GM23338 (cell line): ENCODE results near the gene FAM149B1. TPM values are rescaled to one million over a fixed set of nuclear protein-coding genes. Genes with fewer than 3 reads are reported as not detected.
"Not testable (repeated sequence)": the region's sequence is repeated elsewhere in the genome, so short reads cannot be mapped to it uniquely, and the experiment has no call there.

Source experiments
- ATAC-seq: fragments of 200-7000 bp; cut with Tn5 transposase; 3 replicates; pipeline ENCODE4 v1.9.1; 2020
- DNase-seq: peaks from one replicate; pipeline ENCODE4 v3.0.0-alpha.2; 2015; ENCODE audit warnings: low spot score
- H2AFZ ChIP-seq: fragments of 200-600 bp; sonication (generic); 2 replicates; pipeline ENCODE4 v1.8.0; 2016; ENCODE audit warnings: antibody characterized with exemption, mild to moderate bottlenecking, moderate library complexity
- H3F3A ChIP-seq: fragments of 200-600 bp; sonication (generic); replicated peaks from 2 replicates; pipeline ENCODE4 v1.8.0; 2017; ENCODE audit warnings: antibody characterized with exemption, mixed run types, low read depth
- H3K27ac ChIP-seq: fragments of 200-600 bp; sonication (generic); 2 replicates; pipeline ENCODE4 v1.6.1; 2016; ENCODE audit warnings: low read depth
- H3K27me3 ChIP-seq: fragments of 200-600 bp; sonication (generic); 2 replicates; pipeline ENCODE4 v1.8.0; 2016; ENCODE audit warnings: mild to moderate bottlenecking, mixed run types, moderate library complexity; ENCODE audit not compliant: insufficient read depth
- H3K36me3 ChIP-seq: fragments of 200-600 bp; sonication (generic); 2 replicates; pipeline ENCODE4 v1.8.0; 2016; ENCODE audit warnings: mild to moderate bottlenecking; ENCODE audit not compliant: insufficient read depth
- H3K4me1 ChIP-seq: fragments of 200-600 bp; sonication (generic); 2 replicates; pipeline ENCODE4 v1.8.0; 2016; ENCODE audit warnings: mild to moderate bottlenecking, moderate library complexity; ENCODE audit not compliant: insufficient read depth
- H3K4me2 ChIP-seq: fragments of 200-600 bp; sonication (generic); 2 replicates; pipeline ENCODE4 v1.7.1; 2017; ENCODE audit warnings: mixed run types
- H3K4me3 ChIP-seq: fragments of 200-600 bp; sonication (generic); 2 replicates; pipeline ENCODE4 v1.6.1; 2016; ENCODE audit warnings: mixed run types
- H3K79me2 ChIP-seq: fragments of 200-600 bp; sonication (generic); replicated peaks from 2 replicates; pipeline ENCODE4 v1.8.0; 2017; ENCODE audit warnings: mild to moderate bottlenecking; ENCODE audit not compliant: insufficient read depth
- H3K9me2 ChIP-seq: fragments of 200-600 bp; sonication (generic); 2 replicates; pipeline ENCODE4 v1.8.0; 2017; ENCODE audit not compliant: insufficient read depth
- H4K20me1 ChIP-seq: fragments of 200-600 bp; sonication (generic); replicated peaks from 2 replicates; pipeline ENCODE4 v1.8.0; 2017; ENCODE audit warnings: mild to moderate bottlenecking; ENCODE audit not compliant: insufficient read depth
- H3K27ac Mint-ChIP-seq: 2 replicates; pipeline ENCODE4 v1.8.0; 2020; ENCODE audit warnings: inconsistent platforms, mild to moderate bottlenecking, moderate library complexity, mixed read lengths
- H3K27me3 Mint-ChIP-seq: 3 replicates; pipeline ENCODE4 v1.8.0; 2022; ENCODE audit warnings: low read depth, mild to moderate bottlenecking, moderate library complexity, mixed read lengths, inconsistent platforms; ENCODE audit not compliant: insufficient read depth, poor library complexity
- H3K36me3 Mint-ChIP-seq: 3 replicates; pipeline ENCODE4 v1.8.0; 2021; ENCODE audit warnings: low read depth, mild to moderate bottlenecking, inconsistent platforms, moderate library complexity, mixed read lengths
- H3K4me1 Mint-ChIP-seq: 3 replicates; pipeline ENCODE4 v1.8.0; 2020; ENCODE audit warnings: mild to moderate bottlenecking, inconsistent platforms, mixed read lengths
- H3K4me3 Mint-ChIP-seq: 3 replicates; pipeline ENCODE4 v1.8.0; 2021; ENCODE audit warnings: moderate library complexity, mild to moderate bottlenecking, inconsistent platforms, mixed read lengths
- H3K9me3 Mint-ChIP-seq: 3 replicates; pipeline ENCODE4 v1.8.0; 2020; ENCODE audit warnings: moderate library complexity, mild to moderate bottlenecking, inconsistent platforms, mixed read lengths
- JUNB ChIP-seq: IDR thresholded peaks from one replicate; pipeline ENCODE4 v1.6.1; 2016; ENCODE audit warnings: antibody characterized with exemption; ENCODE audit not compliant: unreplicated experiment
- NANOG ChIP-seq: IDR thresholded peaks from 2 replicates; pipeline ENCODE4 v1.6.1; 2016; ENCODE audit warnings: antibody characterized with exemption, borderline replicate concordance
- STAT1 ChIP-seq: IDR thresholded peaks from one replicate; pipeline ENCODE4 v1.6.1; 2016; ENCODE audit warnings: antibody characterized with exemption; ENCODE audit not compliant: unreplicated experiment
- ZNF114 ChIP-seq: fragments of 250-450 bp; sonication (Bioruptor Pico); IDR thresholded peaks from 2 replicates; pipeline ENCODE4 v1.5.0; 2020; ENCODE audit warnings: mild to moderate bottlenecking, moderate library complexity
- ZNF462 ChIP-seq: fragments of 250-450 bp; sonication (Bioruptor Pico); IDR thresholded peaks from 2 replicates; pipeline ENCODE4 v1.5.0; 2020; ENCODE audit warnings: mild to moderate bottlenecking, moderate library complexity
- polyA plus RNA-seq: library from polyadenylated mRNA; unstranded; fragments of >200 nt; fragmentation: Nextera tagmentation; extraction: Ambion mirVana; gene quantifications from 2 replicates; pipeline ENCODE4 v1.2.1, GENCODE V29; 2016
- total RNA-seq: library from RNA; depleted of rRNA; stranded (reverse); fragments of >200 nt; shearing (Covaris generic); gene quantifications from 2 replicates; pipeline ENCODE4 v1.2.3, GENCODE V29; 2014

Gene FAM149B1
- total and polyA plus RNA-seq, 2 experiments from 2014 or later: 11.2 to 19.3 TPM

- TF ChIP-seq NANOG (no peak), STAT1 (no peak), JUNB (no peak), ZNF462 (CRISPR knock-in tag) (no peak), ZNF114 (no peak)
- H3K27me3 Mint-ChIP-seq: no peaks in the 10 kb centered on the region
- H3K4me1 Mint-ChIP-seq: no peaks in the 10 kb centered on the region
- H3K4me2 ChIP-seq: no peak overlapping the region
- H3K4me1 ChIP-seq: no peaks in the 10 kb centered on the region
- H3K27ac ChIP-seq: no peak overlapping the region
- H3K9me2 ChIP-seq: no peaks in the 10 kb centered on the region
- H3K27me3 ChIP-seq: no peaks in the 10 kb centered on the region
- H3K4me3 Mint-ChIP-seq: no peak overlapping the region
- H3F3A ChIP-seq: no peaks in the 10 kb centered on the region
- peaks cover 4% of the 10 kb centered on the region for H4K20me1 ChIP-seq
- no peaks in the 10 kb centered on the region for H3K9me3 Mint-ChIP-seq
- H3K4me3 ChIP-seq: no peak overlapping the region
- DNase-seq: no peak
- H2AFZ ChIP-seq: no peak overlapping the region
- peaks cover 11% of the 10 kb centered on the region for H3K36me3 ChIP-seq
- H3K79me2 ChIP-seq: no peaks in the 10 kb centered on the region
- peaks cover 54% of the 10 kb centered on the region for H3K36me3 Mint-ChIP-seq
- ATAC-seq: no peak
- no peak overlapping the region for H3K27ac Mint-ChIP-seq
Observed at GRCh38 chr10:73141603-73142002, 26.3 kb upstream of the FAM149B1 start.

- H3K27ac Mint-ChIP-seq, H3K27me3 ChIP-seq, H3F3A ChIP-seq, H3K4me2 ChIP-seq, H3K4me3 ChIP-seq, H3K9me3 Mint-ChIP-seq, H3K4me3 Mint-ChIP-seq, H4K20me1 ChIP-seq, H2AFZ ChIP-seq, H3K4me1 ChIP-seq, H3K27me3 Mint-ChIP-seq, H3K9me2 ChIP-seq, DNase-seq, H3K4me1 Mint-ChIP-seq, H3K27ac ChIP-seq, ATAC-seq: not testable (repeated sequence)
- Histone ChIP-seq H3K79me2 (peaks cover 11% of the 10 kb centered on the region; the same call in 1 of the 2 replicates), H3K36me3 (peaks cover 37% of the 10 kb centered on the region)
- peaks cover 65% of the 10 kb centered on the region for H3K36me3 Mint-ChIP-seq
Observed at GRCh38 chr10:73150633-73151413, 17.1 kb upstream of the FAM149B1 start.
